SK-N-MC (cell line): ENCODE data around the gene MYEOV.

ENCODE experiments used
- EZH2 ChIP-seq: fragments of 200-600 bp; sonication (generic); IDR thresholded peaks from one replicate; pipeline ENCODE4 v1.6.1; 2017; ENCODE audit warnings: antibody characterized with exemption
- FOXP2 ChIP-seq: optimal IDR thresholded peaks from 2 replicates; pipeline ENCODE3; 2011; ENCODE audit warnings: mild to moderate bottlenecking, moderate library complexity; ENCODE audit not compliant: insufficient read depth; ENCODE audit errors: extremely low read length, control extremely low read depth
- POLR2AphosphoS5 ChIP-seq: IDR thresholded peaks from 2 replicates; pipeline ENCODE4 v1.6.1; 2012; ENCODE audit warnings: mild to moderate bottlenecking, low read depth, low read length, borderline replicate concordance

DNA sequence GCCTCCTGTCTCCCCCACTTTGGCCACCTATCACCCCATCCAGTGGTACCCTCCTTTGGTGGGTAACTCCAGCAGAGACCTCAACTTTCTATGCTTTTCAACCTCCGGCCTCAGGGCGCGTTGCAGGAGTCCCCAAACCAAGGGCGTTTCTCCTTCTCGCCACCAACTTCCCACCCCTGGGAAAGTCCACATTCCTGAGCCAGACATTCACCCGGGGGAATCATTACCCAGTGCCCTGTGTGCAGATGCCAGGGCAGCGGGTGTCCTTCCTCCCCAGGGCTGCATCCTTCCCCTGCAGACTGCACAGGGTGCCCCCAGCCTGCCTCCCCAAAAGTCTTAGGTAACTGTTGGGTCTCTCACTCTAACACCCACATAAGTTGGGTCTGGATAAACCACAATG is 26.4 kb downstream of the MYEOV start:
- no peak for TF ChIP-seq POLR2AphosphoS5
- no peak for TF ChIP-seq FOXP2
- no peak for TF ChIP-seq EZH2
